Right hindlimb (tissue), 1 donor: Measurements from ENCODE around the gene PSMB5.
A peak's percentile ranks its signal among the peaks of the same experiment; 100 is the strongest.
"Not testable (repeated sequence)": the region's sequence is repeated elsewhere in the genome, so short reads cannot be mapped to it uniquely, and the experiment has no call there.

ENCODE experiments used
- DNase-seq: peaks from one replicate; pipeline ENCODE4 v3.0.0-alpha.2; 2018

The PSMB5 gene

GRCh38 chr14:23013054-23013748, 21.5 kb downstream of the PSMB5 start:
- no peak for DNase-seq

- peak; percentile 89 for DNase-seq
Observed at GRCh38 chr14:23009939-23010726, 24.6 kb downstream of the PSMB5 start, which contains the start of gene C14orf93. Gene C14orf93, minus strand, starts transcription at chr14:23010143. Its CDS starts 11,120 bp downstream, at chr14:22999023.

- no peak for DNase-seq
Observed at GRCh38 chr14:23009483-23009938, 25.2 kb downstream of the PSMB5 start.

GRCh38 chr14:23008831-23009230, 25.9 kb downstream of the PSMB5 start:
- no peak for DNase-seq

GRCh38 chr14:23006544-23007419, 27.9 kb downstream of the PSMB5 start:
- DNase-seq = peak; percentile 98

GRCh38 chr14:23006188-23006534, 28.5 kb downstream of the PSMB5 start:
- DNase-seq = no peak

GRCh38 chr14:23005451-23006187, 29.1 kb downstream of the PSMB5 start:
- no peak for DNase-seq

GRCh38 chr14:23004274-23004673, 30.4 kb downstream of the PSMB5 start:
- not testable (repeated sequence) for DNase-seq

GRCh38 chr14:23002592-23002991, 32.1 kb downstream of the PSMB5 start:
- DNase-seq = no peak

- DNase-seq = no peak
Observed at GRCh38 chr14:23000860-23001259, 33.8 kb downstream of the PSMB5 start.

GRCh38 chr14:22998329-22999012, 36.2 kb downstream of the PSMB5 start:
- DNase-seq = no peak

GRCh38 chr14:22997676-22998323, 36.9 kb downstream of the PSMB5 start:
- DNase-seq = no peak

GRCh38 chr14:22996768-22997654, 37.7 kb downstream of the PSMB5 start:
- no peak for DNase-seq

- no peak for DNase-seq
Observed at GRCh38 chr14:22995889-22996625, 38.6 kb downstream of the PSMB5 start.

GRCh38 chr14:22994762-22995275, 39.9 kb downstream of the PSMB5 start:
- peak; percentile 54 for DNase-seq

GRCh38 chr14:22993517-22993916, 41.2 kb downstream of the PSMB5 start:
- DNase-seq = no peak

GRCh38 chr14:22991852-22992251, 42.8 kb downstream of the PSMB5 start:
- DNase-seq = no peak

GRCh38 chr14:22987291-22987690, 47.4 kb downstream of the PSMB5 start:
- no peak for DNase-seq

GRCh38 chr14:22986508-22987054, 48.1 kb downstream of the PSMB5 start:
- DNase-seq = peak; percentile 90
